Smooth muscle cell (in vitro differentiated cells): ENCODE measurements around the gene KCNK13. TPM values are rescaled to one million over a fixed set of nuclear protein-coding genes. Genes with fewer than 3 reads are reported as not detected.

Experiments
- DNase-seq: peaks from one replicate; lab custom pipeline; 2025; ENCODE audit not compliant: unreplicated experiment; lab: John Stamatoyannopoulos, UW
- H2AFZ ChIP-seq: fragments of 200-600 bp; sonication (generic); 2 replicates; pipeline ENCODE4 v1.6.0; 2016; ENCODE audit warnings: antibody characterized with exemption, low read depth, mild to moderate bottlenecking
- H3F3A ChIP-seq: fragments of 200-600 bp; sonication (generic); 2 replicates; pipeline ENCODE4 v1.6.0; 2017; ENCODE audit warnings: antibody characterized with exemption, low read depth
- H3K27ac ChIP-seq: fragments of 200-600 bp; sonication (generic); 2 replicates; pipeline ENCODE4 v1.5.1; 2016; ENCODE audit warnings: low read depth, mild to moderate bottlenecking
- H3K27me3 ChIP-seq: fragments of 200-600 bp; sonication (generic); 2 replicates; pipeline ENCODE4 v1.6.1; 2016; ENCODE audit warnings: low read depth, mild to moderate bottlenecking
- H3K36me3 ChIP-seq: fragments of 200-600 bp; sonication (generic); 2 replicates; pipeline ENCODE4 v1.5.1; 2016; ENCODE audit warnings: low read depth
- H3K4me1 ChIP-seq: fragments of 200-600 bp; sonication (generic); 2 replicates; pipeline ENCODE4 v1.5.1; 2016; ENCODE audit warnings: low read depth
- H3K4me2 ChIP-seq: fragments of 200-600 bp; sonication (generic); 2 replicates; pipeline ENCODE4 v1.6.0; 2016; ENCODE audit warnings: mild to moderate bottlenecking
- H3K4me3 ChIP-seq: fragments of 200-600 bp; sonication (generic); 2 replicates; pipeline ENCODE4 v1.5.1; 2016; ENCODE audit warnings: mild to moderate bottlenecking
- H3K79me2 ChIP-seq: fragments of 200-600 bp; sonication (generic); 2 replicates; pipeline ENCODE4 v1.6.0; 2016; ENCODE audit warnings: low read depth, mild to moderate bottlenecking
- H3K9ac ChIP-seq: fragments of 200-600 bp; sonication (generic); 2 replicates; pipeline ENCODE4 v1.6.0; 2016; ENCODE audit warnings: low read depth
- H3K9me3 ChIP-seq: fragments of 200-600 bp; sonication (generic); replicated peaks from 2 replicates; pipeline ENCODE4 v1.5.1; 2016; ENCODE audit warnings: low read depth
- H4K20me1 ChIP-seq: fragments of 200-600 bp; sonication (generic); 2 replicates; pipeline ENCODE4 v1.6.0; 2016; ENCODE audit warnings: low read depth
- WGBS: methylation state at CpG from one replicate; pipeline ENCODE4 v1.1.7; 2016; ENCODE audit warnings: low lambda C conversion rate; 5-methylcytosine and 5-hydroxymethylcytosine counted together
- polyA plus RNA-seq: library from polyadenylated mRNA; unstranded; fragments of >200 nt; fragmentation: Nextera tagmentation; extraction: Ambion mirVana; gene quantifications from 2 replicates; pipeline ENCODE4 v1.2.1, GENCODE V29; 2016
- total RNA-seq: library from RNA; depleted of rRNA; stranded (reverse); fragments of >200 nt; gene quantifications from 2 replicates; pipeline ENCODE4 v1.2.3, GENCODE V29; 2014
- TF ChIP-seq, protein P1 (sequence below): fragments of 200-600 bp; sonication (generic); IDR thresholded peaks from 2 replicates; pipeline ENCODE4 v1.5.1; 2017; ENCODE audit warnings: borderline replicate concordance, mild to moderate bottlenecking, antibody characterized with exemption; ENCODE audit not compliant: insufficient read depth, poor library complexity, severe bottlenecking

KCNK13 gene
- total and polyA plus RNA-seq, 2 experiments from 2014 or later = 0.45 TPM; not detected in 1

DNA sequence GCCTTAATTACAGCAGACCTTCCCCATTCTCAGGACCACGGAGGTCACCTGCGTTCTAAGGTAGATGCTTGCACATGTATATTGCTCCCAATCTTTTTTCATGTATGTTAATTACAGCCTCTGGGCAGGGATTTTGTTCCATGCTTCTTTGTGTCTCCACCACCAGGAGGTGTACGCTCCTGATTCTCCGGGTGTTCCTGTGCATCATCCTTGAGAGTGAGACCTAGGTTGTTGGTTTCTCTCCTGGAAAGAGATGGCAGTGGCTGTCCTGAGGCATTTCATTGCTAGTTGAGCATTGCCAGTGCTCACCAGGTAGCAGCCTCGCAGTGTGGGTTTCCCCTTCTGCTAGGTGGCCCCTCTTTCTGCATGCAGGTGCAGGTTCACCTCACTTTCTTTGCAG lies 52.8 kb downstream of the KCNK13 start:
- TF ChIP-seq, protein P1, sequence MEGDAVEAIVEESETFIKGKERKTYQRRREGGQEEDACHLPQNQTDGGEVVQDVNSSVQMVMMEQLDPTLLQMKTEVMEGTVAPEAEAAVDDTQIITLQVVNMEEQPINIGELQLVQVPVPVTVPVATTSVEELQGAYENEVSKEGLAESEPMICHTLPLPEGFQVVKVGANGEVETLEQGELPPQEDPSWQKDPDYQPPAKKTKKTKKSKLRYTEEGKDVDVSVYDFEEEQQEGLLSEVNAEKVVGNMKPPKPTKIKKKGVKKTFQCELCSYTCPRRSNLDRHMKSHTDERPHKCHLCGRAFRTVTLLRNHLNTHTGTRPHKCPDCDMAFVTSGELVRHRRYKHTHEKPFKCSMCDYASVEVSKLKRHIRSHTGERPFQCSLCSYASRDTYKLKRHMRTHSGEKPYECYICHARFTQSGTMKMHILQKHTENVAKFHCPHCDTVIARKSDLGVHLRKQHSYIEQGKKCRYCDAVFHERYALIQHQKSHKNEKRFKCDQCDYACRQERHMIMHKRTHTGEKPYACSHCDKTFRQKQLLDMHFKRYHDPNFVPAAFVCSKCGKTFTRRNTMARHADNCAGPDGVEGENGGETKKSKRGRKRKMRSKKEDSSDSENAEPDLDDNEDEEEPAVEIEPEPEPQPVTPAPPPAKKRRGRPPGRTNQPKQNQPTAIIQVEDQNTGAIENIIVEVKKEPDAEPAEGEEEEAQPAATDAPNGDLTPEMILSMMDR = peak; percentile 21
- Histone ChIP-seq H3K79me2 (no peaks in the 10 kb centered on the region), H3K9ac (no peak overlapping the region), H3K27me3 (no peaks in the 10 kb centered on the region), H3K4me3 (no peak overlapping the region), H3K36me3 (no peaks in the 10 kb centered on the region), H2AFZ (no peak overlapping the region), H3K4me2 (no peak overlapping the region), H4K20me1 (no peaks in the 10 kb centered on the region), H3F3A (no peaks in the 10 kb centered on the region), H3K4me1 (no peaks in the 10 kb centered on the region), H3K9me3 (no peaks in the 10 kb centered on the region), H3K27ac (no peak overlapping the region)
- WGBS = 83% methylated on average over 5 of the region's 5 CpGs
- no peak for DNase-seq

DNA sequence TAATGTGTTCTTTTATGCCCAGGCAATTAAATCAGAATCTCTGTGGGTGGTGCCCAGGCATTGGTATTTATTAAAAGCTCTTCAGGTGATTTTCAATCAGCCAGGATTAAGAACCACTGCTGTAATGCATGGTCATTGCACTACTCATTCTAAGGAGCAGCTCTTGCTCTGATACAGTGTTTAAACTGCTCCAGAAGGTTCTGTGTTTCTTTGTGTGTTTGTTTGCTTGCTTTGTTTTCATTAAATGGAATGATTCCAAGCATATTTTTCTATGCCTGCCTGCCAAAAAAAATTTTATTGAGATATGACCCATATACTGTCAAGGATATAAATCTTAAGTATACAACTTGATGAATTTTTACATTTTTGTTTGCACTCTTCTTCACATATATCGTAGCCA lies 54.0 kb downstream of the KCNK13 start:
- no peak overlapping the region for H3K9ac ChIP-seq
- H3F3A ChIP-seq = no peaks in the 10 kb centered on the region
- no peaks in the 10 kb centered on the region for H3K9me3 ChIP-seq
- WGBS = 27% methylated on average over 1 of the region's 1 CpG
- H3K27ac ChIP-seq = no peak overlapping the region
- TF ChIP-seq, protein P1 = no peak
- no peak overlapping the region for H3K4me3 ChIP-seq
- no peak overlapping the region for H3K4me2 ChIP-seq
- no peaks in the 10 kb centered on the region for H3K27me3 ChIP-seq
- no peaks in the 10 kb centered on the region for H4K20me1 ChIP-seq
- no peak for DNase-seq
- H3K36me3 ChIP-seq = no peaks in the 10 kb centered on the region
- no peaks in the 10 kb centered on the region for H3K4me1 ChIP-seq
- no peak overlapping the region for H2AFZ ChIP-seq
- H3K79me2 ChIP-seq = no peaks in the 10 kb centered on the region

DNA sequence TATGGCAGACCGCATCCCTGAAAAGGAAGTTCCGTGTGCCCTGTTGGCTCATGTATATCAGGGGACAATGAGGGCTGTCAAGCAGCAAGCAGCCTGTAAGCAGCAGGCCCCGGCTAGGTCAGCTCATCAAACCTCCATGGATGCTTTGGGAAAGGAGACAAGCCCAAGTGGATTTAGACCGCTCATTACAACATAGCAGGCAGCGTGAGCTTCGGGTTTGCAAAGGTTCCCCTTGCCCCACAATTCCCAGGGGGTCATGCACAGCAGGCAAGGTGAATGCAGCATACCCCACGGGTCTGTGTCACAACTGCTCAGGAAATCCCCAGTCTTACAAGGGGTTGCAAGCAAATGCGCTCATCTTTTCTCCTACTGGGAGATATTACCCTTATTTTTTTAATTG lies 54.6 kb downstream of the KCNK13 start:
- H3K27ac ChIP-seq = no peak overlapping the region
- TF ChIP-seq, protein P1 = no peak

DNA sequence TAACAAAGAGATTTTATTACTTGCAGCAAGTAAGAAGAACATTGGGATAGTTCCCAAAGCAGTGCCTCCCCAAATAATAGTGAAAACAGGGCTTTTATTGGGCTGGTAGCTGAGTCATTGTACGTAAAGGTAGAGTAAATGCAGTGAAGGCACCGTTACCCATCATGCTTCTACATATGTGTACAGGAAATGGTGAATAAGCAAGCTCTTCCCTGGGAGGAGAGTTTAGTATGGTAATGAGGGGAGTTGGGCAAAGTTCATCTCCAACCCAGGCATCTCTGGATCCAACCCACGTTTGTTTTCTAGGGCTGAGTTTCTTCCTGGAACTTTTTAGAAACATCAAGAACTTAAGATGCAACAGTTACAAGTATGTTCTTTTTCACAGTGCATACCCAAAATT lies 56.2 kb downstream of the KCNK13 start:
- no peaks in the 10 kb centered on the region for H3K79me2 ChIP-seq
- H2AFZ ChIP-seq = no peak overlapping the region
- no peaks in the 10 kb centered on the region for H4K20me1 ChIP-seq
- no peaks in the 10 kb centered on the region for H3K27me3 ChIP-seq
- TF ChIP-seq, protein P1 = no peak
- no peaks in the 10 kb centered on the region for H3K4me1 ChIP-seq
- no peaks in the 10 kb centered on the region for H3K9me3 ChIP-seq
- no peak for DNase-seq
- 75% methylated on average over 3 of the region's 3 CpGs for WGBS
- H3K4me3 ChIP-seq = no peak overlapping the region
- no peaks in the 10 kb centered on the region for H3K36me3 ChIP-seq
- no peak overlapping the region for H3K4me2 ChIP-seq
- H3K27ac ChIP-seq = no peak overlapping the region
- no peak overlapping the region for H3K9ac ChIP-seq
- H3F3A ChIP-seq = no peaks in the 10 kb centered on the region

More for the DNA sequence above, 54.6 kb downstream of the KCNK13 start:
- no peak overlapping the region for H3K4me3 ChIP-seq
- H2AFZ ChIP-seq = no peak overlapping the region
- H3F3A ChIP-seq = no peaks in the 10 kb centered on the region
- no peaks in the 10 kb centered on the region for H3K36me3 ChIP-seq
- WGBS = 93% methylated on average over 8 of the region's 8 CpGs
- DNase-seq = no peak
- no peaks in the 10 kb centered on the region for H3K79me2 ChIP-seq
- H3K9me3 ChIP-seq = no peaks in the 10 kb centered on the region
- no peak overlapping the region for H3K9ac ChIP-seq
- no peaks in the 10 kb centered on the region for H4K20me1 ChIP-seq
- no peak overlapping the region for H3K4me2 ChIP-seq
- no peaks in the 10 kb centered on the region for H3K4me1 ChIP-seq
- H3K27me3 ChIP-seq = no peaks in the 10 kb centered on the region
